ENCODE measurements around the gene INTS15.

DNA sequence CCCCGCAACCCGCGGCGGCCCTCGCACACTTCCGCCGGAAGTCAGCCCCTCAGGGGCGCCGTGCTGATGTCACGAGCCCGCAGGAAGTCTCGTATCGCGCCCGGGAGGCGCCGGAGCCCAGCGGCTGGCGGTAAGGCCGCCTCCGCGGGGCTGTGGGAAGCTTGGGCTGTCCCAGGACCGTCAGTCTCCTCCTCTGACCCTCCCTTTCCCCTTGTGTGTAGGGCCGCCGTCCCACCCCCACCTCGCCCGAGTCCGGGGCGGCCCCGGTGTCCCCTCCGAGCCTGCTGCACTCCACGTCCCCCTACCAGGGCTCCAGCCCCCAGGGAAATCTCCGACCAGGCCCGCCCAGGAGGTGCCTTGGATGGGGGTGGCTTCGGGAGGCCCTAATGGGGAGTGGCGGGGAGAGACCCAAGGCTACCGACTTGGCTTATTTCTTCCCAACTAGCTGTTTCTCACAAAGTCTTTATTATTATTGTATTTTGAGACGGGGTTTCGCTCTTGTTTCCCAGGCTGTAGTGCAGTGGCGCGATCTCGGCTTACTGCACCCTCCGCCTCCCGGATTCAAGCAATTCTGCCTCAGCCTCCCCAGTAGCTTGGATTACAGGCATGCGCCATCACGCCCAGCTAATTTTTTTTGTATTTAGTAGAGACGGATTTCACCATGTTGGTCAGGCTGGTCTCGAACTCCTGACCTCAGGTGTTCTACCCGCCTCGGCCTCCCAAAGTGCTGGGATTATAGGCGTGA lies 12.3 kb upstream of the INTS15 start, which contains the start of gene ZDHHC4:
- TF ChIP-seq, protein P1, sequence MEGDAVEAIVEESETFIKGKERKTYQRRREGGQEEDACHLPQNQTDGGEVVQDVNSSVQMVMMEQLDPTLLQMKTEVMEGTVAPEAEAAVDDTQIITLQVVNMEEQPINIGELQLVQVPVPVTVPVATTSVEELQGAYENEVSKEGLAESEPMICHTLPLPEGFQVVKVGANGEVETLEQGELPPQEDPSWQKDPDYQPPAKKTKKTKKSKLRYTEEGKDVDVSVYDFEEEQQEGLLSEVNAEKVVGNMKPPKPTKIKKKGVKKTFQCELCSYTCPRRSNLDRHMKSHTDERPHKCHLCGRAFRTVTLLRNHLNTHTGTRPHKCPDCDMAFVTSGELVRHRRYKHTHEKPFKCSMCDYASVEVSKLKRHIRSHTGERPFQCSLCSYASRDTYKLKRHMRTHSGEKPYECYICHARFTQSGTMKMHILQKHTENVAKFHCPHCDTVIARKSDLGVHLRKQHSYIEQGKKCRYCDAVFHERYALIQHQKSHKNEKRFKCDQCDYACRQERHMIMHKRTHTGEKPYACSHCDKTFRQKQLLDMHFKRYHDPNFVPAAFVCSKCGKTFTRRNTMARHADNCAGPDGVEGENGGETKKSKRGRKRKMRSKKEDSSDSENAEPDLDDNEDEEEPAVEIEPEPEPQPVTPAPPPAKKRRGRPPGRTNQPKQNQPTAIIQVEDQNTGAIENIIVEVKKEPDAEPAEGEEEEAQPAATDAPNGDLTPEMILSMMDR (IDR thresholded peaks at IDR 0.05), result no peak
- peak; percentile 79 to 85 for TF ChIP-seq POLR2A (IDR thresholded peaks at IDR 0.05)

Data from tibial nerve (tissue), 3 donors.